Activated effector memory CD4-positive, alpha-beta T cell treated with Interleukin-2 at 50 U/mL for 16 hours (primary cell): ENCODE measurements around the gene SNX9.
"Not testable (repeated sequence)": the region's sequence is repeated elsewhere in the genome, so short reads cannot be mapped to it uniquely, and the experiment has no call there.

Source experiments
- DNase-seq: peaks from one replicate; pipeline ENCODE4 v3.0.0-alpha.2; 2020

The SNX9 gene

GRCh38 chr6:157823001-157823527 is at the start of gene SNX9:
Gene SNX9 (plus strand): TSS chr6:157823246. CDS start chr6:157823435, 189 bp downstream.
- peak; percentile 45 for DNase-seq

- DNase-seq: no peak
Measured at GRCh38 chr6:157773248-157773773, 49.7 kb upstream of the SNX9 start.

DNA sequence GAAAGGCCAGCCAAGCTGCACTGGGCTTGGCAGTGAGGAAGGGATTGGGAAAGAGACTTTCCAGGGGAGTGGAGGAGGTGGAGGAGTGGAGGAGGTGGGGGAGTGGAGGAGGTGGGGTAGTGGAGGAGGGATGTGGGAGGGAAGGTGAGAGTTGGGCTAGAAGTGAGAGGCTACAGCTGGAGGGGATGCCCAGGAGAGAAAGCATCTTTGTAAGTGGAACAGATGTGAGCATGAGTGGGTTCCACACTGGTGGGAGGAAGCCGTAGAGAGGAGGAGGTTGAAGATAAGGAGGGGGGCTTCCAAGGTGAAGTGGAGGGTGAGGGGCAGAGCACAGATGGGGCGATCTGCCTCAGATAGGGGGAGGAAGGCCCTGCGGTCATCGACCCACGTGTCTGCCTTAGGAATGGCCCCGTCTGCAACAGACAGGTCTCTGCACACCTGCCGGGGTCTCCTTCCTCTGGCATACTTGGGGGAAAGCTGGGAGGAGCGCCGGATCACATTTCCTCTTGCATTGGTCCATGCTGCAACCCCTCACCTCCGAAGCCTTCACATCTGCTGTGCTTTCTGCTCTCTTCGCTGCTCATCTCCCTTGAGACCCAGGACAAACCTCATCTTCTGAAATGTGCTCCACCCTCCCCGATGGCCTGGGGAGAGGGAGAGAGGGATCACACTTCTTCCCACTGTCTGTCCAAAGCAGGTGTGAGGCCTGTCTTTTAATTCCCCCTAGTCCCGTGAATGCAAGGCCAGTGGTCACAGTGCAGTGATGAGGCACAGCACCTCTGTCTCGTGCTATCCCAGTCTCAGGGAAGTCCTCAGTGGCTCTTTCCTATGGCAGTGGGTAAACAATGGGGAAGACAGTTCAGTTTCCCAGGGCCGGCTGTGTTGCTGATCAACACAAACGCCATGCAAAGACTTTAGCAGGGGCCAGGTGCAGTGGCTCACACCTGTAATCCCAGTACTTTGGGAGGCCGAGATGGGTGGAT is 48.6 kb upstream of the SNX9 start:
- no peak for DNase-seq

DNA sequence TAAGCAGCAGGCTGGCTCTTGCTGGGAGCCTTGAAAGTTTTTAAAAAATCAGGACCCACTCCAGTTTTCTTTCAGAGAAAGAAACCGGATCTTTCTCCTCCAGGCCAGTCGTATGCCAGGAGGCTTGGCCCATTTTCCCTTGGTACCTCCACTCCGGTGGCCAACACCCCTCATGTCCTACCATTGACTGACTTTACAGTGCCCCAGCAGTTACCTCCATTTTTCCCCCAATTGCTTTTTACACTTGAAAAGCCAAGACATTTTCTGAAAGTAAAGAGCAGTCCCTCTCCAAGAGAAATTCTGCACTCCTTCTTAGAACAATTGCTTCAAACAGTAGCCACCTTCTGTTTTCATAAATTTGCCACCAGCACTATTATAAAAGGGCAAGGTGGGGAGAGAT is 47.7 kb upstream of the SNX9 start:
- no peak for DNase-seq

DNA sequence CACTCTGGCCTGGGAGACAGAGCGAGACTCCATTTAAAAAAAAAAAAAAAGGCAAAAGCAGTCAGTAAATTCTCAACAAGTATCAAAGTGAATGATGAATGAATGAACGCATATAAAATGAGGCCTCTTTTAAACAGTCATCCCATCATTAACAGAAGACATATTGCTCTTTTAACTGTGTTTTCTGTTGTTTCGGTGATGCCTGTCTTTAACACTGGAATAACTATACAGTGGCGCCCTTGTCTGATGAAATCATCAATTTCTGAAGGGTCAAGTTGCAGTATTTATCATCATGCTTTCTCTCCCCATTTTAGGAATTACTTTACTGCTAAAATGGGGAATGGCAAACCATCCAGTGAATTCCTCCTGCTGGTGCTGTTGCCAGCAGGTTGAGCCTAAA is 45.7 kb upstream of the SNX9 start:
- DNase-seq: no peak

GRCh38 chr6:157778719-157779118 is 44.3 kb upstream of the SNX9 start:
- DNase-seq: no peak

DNA sequence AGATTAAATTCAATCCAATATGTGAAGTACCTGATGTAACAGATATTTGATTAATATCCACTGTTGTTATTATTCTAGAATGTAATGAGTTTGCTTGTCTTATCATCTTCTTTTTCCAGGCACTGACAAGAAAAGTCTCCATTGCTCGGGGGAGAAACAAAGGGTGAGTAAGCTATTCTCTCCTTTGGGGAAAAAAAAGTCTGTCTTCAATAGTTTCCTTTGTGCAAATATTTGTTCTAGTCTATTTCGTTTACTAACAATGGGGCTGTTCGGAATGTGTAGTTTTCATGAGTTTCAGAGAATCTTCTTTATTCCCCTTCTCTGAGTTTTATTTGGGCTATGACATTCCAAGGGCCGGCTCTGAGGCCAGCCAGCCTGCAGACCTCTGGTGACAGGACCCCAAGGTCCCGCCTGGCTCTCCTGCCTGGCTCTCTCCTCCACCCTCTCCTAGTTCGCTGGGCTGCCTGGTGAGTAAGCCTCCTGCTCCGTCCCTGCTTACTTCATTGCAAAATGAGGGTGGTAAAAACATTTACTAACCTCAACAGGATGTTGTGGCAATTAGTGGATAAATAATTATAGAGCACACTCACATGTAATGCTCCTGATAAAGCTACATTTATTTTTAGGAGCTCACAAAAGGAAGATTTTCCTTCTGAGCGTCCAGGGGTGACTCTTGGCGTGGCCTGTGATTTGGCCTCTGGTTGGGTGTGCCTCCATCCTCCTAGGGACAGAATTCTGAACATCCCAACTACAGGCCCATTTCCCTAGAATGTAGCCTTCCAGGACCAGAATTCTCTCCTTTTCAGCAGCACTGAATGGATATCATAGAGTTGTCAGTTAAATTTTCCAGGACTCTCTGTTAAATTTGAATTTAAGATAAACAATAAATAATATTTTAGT is 43.1 kb upstream of the SNX9 start:
- no peak for DNase-seq

DNA sequence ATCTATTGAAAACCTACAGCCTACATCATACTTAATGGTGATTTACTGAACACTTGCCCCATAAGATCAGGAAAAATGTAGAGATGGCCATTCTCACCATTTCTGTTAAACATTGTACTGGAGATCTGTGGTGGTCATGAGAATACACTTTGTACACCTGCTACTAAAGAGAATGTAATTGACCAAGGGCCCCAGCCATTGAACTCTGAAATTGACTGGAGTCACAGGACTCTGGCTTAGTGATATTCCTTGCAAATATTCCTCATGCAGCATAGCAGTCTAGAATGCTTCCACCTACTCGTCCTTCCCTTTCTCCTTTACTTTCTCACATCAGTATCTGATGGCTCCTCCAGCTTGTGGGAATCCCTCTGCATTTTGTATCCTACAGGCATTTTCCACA is 37.4 kb upstream of the SNX9 start:
- DNase-seq: no peak

DNA sequence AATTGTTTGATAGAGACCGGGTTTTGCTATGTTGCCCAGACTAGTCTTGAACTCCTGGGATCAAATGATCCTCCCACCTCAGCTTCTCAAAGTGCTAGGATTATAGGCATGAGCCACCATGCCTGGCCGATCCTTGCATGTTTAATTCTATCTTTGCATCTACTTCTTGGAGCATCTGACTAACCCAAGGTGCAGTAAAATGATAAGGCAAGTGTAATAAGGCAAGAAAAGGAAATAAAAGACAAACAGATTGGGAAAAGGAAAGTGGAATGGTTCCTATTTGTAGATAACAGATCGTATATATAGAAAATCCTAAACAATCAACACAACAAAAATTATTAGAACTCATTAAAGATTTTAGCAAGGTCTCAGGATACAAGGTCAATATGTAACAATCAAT is 36.8 kb upstream of the SNX9 start:
- no peak for DNase-seq

DNA sequence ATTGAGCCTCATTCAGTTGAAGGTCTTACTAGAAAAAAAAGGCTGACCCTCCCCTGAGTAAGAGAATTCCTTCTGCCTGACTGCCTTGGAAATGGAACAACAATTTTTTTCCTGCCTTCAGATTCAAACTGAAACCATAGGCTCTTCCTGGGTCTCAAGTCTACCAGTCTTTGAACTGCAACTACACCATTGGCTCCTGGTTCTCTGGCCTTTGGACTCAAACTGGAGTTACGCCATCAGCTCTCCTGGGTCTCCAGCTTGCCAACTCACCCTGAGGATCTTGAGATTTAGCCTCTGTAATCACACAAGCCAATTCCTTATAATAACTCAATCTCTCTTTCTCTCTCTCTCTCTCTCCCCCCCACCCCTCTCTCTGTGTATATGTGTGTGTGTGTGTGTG is 36.0 kb upstream of the SNX9 start:
- no peak for DNase-seq

GRCh38 chr6:157788180-157788579 is 34.9 kb upstream of the SNX9 start:
- DNase-seq: no peak

- DNase-seq: no peak
Measured at GRCh38 chr6:157789297-157789696, 33.7 kb upstream of the SNX9 start.

DNA sequence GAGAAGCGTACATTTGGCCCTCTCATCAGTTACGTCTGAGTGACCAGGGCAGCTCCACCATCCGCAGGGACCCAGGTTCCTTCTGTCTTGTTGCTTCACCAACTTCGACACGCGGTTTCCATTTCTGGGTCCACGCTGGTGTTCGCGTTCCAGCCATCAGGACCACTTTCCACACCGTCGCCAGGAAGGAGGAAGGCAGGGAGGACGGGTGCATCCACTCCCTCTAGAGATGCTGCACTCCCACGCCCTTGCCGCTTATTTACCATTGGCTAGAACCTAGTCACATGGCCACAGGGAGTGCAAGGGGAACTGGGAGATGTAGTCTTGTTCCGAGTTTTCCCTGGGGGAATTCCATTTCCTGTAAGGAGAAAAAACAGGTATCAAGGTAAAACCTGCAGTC is 33.2 kb upstream of the SNX9 start:
- DNase-seq: no peak

DNA sequence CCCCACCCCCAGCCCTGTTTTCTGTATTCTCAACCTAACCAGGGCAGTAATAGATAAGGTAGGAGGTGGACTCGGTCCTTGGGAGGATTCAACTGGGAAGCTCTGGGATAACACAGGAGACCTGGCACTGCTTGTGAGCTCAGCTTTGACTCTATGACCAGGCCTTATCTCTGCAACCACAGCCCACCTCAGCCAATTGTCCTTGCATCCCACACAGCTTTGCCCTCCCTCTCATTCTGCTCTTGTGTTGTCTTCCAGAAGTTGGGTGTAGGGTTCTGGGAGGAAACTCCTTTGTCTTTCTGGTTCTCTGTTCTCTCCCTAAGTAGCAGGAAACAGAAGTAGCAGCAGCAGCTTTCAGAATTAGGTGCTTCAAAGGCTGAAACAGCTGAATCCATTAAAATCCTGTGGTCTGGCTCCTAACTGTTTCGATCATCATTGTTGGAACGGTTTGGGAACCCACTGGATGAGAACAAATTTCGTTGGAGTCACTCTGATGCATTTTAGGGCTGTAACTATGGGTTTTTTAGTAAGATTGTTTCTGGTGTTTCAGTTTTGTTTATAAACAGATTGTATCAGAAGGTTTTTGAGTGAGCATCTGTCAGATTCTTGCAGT is 32.4 kb upstream of the SNX9 start:
- DNase-seq: no peak

GRCh38 chr6:157791450-157791849 is 31.6 kb upstream of the SNX9 start:
- no peak for DNase-seq

DNA sequence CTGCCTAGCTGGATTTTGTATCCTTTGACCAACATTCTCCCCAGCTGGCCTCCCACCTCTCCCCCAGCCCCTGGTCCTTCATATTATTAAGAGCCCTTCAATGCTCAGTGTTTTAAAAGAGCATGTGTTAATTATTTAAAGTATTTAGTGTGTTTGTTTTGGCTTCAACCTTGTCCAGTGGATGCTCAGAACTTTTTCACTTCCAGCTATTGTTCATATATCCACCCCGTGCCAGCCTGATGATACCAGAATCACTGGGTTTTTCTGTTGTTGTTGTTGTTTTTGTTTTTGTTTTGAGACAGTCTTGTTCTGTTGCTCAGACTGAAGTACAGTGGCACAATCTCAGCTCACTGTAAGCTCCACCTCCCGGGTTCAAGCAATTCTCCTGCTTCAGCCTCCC is 30.4 kb upstream of the SNX9 start:
- no peak for DNase-seq

DNA sequence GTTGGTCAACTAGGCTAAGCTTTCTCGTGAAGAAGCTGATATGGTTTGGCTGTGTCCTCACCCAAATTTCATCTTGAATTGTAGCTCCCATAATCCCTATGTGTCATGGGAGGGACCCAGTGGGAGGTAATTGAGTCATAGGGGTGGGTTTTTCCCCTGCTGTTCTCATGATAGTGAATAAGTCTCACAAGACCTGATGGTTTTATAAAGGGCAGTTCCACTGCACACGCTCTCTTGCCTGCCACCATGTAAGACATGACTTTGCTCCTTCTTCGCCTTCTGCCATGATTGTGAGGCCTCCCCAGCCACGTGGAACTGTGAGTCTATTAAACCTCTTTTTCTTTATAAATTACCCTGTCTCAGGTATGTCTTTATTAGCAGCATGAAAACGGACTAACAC is 29.0 kb upstream of the SNX9 start:
- DNase-seq: not testable (repeated sequence)

DNA sequence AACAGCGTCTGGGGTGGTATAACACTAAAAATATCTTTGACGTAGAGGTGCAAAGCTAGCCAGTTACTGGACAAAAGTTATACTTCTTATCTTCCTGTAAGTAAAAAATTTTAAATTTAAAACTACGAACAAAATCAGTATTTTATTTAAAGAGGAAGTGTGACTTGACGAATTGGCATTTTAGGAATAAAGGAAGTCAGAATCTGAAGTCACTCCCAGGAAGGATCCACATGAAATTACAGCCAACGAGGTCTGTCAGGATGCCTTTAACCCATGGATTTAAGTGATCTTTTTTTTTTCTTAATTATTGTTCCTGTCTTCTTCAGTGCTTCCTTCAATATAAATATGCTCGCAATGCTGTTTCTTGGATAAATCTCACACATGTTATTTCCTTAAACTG is 27.2 kb upstream of the SNX9 start:
- DNase-seq: no peak

DNA sequence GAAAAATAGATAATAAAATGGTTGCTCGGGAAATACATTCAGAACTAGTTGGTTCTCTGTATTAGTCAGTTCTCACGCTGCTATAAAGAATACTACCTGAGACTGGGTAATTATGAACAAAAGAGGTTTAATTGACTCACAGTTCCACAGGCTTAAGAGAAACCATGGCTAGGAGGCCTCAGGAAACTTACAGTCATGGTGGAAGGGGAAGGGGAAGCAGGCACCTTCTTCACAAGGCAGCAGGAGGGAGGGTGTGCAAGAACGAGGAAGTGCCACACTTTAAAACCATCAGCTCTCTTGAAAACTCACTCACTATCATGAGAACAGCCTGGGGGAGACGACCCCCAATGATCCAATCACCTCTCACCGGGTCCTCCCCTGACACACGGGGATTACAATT is 24.2 kb upstream of the SNX9 start:
- no peak for DNase-seq

- not testable (repeated sequence) for DNase-seq
Measured at GRCh38 chr6:157799561-157799960, 23.5 kb upstream of the SNX9 start.

- no peak for DNase-seq
Measured at GRCh38 chr6:157800420-157801237, 22.4 kb upstream of the SNX9 start.
